GM19467 (cell line): ENCODE results near the gene CTSL.
"Not testable (repeated sequence)": the region's sequence is repeated elsewhere in the genome, so short reads cannot be mapped to it uniquely, and the experiment has no call there.

Experiments used
- ATAC-seq: cut with Tn5 transposase; IDR thresholded peaks from one replicate; pipeline ENCODE4 v1.9.1; 2021; ENCODE audit warnings: mild to moderate bottlenecking, moderate library complexity; ENCODE audit not compliant: unreplicated experiment

Gene CTSL

DNA sequence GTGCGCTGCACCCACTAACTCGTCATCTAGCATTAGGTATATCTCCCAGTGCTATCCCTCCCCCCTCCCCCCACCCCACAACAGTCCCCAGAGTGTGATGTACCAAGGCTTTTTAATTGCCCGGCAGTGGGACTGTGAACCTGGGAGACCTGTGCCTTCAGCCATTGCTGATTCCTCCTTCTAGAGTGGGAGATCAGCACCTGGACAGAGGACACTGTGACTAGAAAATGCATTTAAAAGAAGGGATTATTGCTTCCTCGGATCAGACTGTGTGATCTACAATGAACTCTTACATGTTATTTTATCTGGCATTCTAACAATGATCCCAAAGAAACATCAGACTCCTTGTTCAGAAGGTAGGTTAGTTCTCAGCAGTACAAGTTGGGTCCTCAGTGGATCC is 25.9 kb downstream of the CTSL start:
- no peak for ATAC-seq

DNA sequence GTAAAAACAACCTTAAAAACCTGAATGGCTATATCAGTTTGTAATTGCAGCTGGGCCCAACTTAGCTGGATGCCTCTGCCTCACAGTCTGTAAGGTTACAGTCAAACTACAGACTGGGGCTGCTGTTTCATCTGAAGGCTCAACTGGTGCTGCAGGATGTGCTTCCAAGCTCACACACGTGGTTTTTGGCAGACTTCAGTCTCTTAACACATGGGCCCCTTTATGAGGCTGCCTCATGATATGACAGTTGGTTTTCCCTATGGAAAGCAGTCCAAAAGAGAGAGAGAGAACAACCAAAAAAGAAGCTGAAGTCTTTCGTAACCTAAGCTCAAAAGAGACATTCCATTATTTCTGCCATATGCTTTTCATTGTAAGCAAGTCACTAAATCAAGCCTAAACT is 27.4 kb downstream of the CTSL start:
- no peak for ATAC-seq

DNA sequence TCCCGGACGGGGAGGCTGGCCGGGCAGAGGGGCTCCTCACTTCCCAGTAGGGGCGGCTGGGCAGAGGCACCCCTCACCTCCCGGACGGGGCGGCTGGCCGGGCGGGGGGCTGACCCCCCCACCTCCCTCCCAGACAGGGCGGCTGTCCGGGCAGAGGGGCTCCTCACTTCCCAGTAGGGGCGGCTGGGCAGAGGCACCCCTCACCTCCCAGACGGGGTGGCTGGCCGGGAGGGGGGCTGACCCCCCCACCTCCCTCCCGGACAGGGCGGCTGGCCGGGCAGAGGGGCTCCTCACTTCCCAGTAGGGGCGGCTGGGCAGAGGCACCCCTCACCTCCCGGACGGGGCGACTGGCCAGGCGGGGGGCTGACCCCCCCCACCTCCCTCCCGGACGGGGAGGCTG is 32.4 kb downstream of the CTSL start:
- ATAC-seq: not testable (repeated sequence)

DNA sequence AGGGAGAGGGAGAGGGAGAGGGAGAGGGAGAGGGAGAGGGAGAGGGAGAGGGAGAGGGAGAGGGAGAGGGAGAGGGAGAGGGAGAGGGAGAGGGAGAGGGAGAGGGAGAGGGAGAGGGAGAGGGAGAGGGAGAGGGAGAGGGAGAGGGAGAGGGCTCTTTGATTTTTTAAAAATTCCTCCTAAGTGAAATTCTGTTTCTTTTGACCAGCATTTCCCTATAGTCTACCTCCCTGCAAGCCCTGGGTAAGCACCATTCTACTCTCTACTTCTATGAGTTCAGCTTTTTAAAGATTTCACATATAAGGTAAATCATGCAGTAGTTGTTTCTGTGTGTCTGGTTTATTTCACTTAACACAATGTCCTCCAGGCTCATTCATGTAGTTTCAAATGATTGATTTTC is 34.1 kb downstream of the CTSL start:
- ATAC-seq: not testable (repeated sequence)

DNA sequence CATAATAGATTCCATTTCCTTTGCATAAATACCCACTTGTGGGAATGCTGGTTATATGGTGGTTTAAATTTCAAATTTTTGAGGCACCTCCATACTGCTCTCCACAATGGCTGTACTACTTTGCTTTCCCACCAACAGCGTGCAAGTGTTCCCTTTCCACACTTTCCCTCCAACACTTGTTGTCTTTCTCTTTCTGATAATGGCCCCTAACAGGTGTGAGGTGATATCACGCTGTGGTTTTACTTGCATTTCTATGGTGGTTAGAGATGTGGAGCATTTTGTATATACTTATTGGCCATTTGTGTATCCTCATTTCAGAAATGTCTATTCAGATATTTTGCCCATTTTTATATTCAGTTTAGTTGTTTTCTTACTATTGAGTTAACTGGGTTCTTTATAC is 34.6 kb downstream of the CTSL start:
- no peak for ATAC-seq

DNA sequence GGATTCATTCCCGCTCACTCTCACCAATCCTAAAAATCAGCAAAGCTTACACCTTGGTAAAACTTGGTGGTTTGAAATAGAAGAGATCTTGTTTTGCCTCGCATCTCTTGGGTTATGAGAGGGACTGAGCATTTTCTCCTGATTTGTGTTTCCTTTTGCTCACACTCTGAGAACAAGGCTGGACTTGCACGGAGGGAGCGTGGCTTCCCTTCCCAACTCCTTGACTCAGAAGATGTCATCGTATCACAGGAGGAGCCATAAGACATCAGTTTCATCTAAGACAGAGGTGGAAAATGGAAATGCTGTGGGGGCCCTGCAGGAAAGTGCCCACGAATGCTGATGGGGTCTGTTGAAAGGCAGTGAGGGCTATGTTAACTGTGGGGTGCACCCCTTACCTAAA is 37.4 kb downstream of the CTSL start:
- no peak for ATAC-seq

DNA sequence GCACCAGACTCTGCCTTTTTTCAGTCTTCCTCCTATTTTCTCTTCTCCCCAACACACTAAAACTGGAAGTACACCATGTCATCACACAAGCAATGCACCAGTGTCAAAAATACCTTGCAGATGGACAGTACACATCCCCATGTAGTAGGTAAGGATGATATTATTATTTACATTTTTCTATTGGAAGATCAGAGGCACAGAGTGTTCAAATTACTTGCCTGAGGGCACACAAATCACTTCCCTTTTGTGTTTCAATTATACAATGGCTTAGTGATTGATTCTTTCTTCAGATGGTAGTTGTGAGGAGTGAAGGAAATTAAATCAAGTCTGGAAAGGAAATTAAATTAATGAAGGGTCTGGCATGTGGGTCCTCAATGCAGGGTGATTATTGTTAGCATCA is 39.6 kb downstream of the CTSL start:
- ATAC-seq: no peak

DNA sequence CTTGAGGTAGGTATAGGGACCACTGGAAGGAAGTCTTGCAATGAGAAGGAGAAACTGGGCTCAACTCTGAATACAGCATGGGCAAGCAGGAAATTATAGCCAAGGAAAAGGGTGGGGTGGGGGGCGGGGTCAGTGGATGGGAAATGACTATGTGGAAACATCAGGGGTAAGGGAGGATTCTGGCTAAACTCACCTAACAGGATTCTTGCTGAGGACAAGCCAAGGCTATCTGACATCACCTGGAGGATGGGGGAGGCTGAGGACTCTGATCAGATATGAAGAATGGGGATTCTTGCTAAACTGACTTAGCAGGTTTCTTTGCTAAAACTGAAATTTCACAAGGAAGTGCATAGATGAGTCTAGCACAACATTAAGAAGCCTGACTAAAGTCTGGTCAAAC is 40.8 kb downstream of the CTSL start:
- no peak for ATAC-seq

DNA sequence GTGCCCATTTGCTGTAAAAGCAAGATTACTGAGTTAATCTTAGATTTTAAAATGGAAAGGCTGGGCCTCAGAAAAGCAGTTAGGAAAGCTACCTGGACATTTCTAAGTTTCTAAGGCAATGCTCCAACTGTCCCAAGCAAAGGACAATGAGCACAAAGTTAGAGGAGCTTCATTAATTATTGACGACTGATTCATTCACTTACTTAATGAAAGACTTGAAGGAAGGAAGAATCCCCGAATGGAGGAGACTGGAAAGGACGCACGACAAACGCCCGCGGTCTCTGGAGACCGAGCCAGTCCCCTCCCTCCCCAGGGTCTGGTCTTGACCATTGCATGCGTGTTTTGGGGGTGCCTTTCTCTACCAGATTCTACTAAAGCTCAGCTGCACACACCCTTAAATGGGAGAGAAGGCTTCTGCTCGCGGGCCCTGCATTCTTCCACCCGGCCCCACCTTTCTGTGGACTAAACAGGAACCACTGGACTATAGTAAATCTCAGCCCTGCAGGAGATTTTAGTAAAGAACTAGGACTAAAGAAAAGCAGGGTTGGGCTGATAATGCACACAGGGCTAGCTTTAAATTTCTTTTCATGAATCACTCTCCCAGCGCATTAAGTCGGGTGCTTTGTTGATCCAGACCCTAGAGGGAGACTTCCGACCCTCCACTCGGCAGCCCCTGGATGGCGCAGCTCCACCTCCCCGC is 44.8 kb downstream of the CTSL start:
- no peak for ATAC-seq

DNA sequence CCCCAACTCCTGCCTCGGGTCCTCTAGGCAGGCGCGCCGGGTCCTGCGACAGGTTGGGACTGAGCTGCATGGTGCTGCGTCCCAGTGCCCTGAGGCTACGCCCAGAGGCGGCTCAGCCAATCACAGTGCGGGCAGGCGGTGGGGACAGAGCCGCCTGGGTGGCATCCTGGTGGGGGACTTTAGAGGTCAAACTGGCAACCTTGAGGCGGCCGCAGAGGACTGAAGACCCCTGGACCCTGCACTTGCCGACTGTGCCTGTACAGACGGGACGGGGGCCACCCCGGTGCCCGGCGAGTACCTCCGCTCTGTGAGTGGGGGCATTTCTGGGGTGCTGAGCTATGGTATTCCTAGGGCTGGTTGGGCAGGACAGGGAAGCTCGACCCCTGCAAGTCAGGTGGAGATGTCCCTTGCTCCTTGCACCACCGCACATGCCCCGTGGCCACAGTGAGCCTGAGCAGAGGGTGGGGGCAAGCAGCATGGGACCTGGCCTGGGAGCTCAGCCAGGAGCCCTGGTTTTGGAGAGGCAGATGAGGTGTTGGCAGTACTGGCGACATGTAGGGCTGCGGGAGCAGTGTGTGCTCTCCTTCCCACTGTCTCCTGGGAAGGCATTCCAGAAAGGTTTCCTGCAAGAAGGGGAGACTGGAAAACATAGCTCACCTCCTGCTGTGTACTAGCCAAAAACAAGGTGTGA is 45.5 kb downstream of the CTSL start:
- ATAC-seq: no peak

DNA sequence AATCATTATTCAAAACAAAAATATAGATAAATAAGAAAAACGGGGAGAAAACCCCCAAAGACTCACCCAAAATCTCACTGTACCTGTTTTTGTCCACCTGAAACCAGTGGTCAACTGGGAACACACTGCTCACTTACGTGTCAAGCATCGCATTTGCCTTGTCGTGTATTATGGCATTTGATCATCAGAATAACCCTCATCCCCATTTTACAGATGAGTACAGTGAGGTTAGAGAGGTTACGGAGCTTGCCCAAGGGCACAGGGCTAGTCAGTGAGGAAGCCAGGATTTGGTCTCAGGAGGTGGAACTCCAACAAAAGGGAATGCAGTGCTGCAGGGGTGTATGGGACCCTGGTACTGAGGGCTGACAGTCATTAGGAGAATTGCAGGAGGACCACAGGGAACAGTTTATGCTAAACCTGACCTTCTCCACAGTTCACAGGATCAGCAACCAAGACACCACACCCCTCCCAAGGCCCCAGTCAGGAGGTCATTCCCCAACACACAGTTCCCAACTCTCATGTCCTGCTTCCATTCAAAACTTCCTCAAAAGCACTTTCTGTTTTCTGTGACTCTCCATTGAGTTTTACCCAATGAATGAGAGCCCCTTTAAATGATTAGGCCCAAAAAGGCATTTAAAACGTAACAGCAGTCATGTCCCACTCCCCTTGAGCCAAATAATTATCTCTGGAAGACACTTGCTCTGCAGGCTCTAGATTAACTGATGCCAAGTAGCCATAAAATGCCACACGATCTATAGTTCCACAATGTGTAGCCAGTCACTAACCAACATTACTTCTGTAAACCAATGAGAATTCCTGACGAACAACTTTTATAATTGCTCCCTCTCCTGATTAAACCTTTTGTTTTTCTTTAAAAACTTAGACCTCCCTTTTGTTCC is 50.8 kb downstream of the CTSL start:
- ATAC-seq: no peak

DNA sequence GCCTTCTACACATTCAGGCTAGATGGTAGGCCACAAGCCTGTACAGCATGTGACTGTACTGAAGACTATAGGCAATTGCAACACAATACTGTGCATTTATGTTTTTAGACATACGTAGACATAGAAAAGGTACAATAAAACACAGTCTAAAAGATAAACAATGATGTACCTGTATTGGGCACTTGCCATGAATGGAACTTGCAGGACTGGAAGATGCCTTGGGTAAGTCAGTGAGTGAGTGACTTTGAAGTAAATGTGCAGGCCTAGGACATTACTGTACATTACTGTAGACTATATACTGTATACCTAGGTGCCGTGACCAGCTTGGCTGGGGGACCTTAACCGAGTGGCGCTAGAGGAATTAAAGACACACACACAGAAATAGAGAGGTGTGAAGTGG is 53.1 kb downstream of the CTSL start:
- ATAC-seq: no peak
